Measurements from ENCODE around the gene GFRA1.

Gene GFRA1

GRCh38 chr10:116270771-116271592, 2.0 kb downstream of the GFRA1 start:
- no peak for DNase-seq

DNA sequence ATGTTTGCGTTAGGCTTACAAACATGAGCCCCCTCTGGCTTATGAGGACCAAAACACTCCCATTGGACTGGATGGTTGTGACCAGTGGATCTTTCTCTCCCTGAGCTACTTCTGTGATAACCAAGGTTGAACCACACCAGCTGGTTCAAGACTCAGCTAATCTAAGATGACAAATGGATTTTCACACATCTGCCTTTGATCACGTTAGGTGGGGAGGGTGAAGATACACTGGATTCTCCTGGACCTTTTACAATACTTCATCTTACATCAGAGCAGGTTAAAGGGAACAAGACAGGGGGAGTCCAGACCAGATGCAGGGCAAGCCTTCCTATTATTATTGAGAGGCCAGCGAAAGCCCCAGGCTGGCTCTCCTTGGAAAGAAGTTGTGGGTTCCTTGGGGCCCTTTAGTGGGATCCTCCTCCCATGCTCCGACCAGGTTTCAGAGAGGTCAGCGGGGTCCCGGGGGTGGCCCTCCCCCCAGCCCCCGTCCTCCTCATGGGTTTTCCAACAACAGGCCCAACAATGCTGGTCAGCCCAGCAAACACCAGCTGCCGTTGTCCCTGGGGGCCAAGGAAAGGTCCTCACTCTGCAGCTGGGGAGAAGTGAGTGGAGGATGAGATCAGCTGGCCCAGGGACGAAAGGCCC, 2.8 kb downstream of the GFRA1 start:
- no peak for DNase-seq

- DNase-seq, result no peak
These were observed 3.4 kb downstream of the GFRA1 start for GRCh38 chr10:116269619-116270018.

GRCh38 chr10:116268976-116269375, 4.0 kb downstream of the GFRA1 start:
- no peak for DNase-seq

- no peak for DNase-seq
These were observed 7.3 kb downstream of the GFRA1 start for GRCh38 chr10:116265686-116266085.

DNA sequence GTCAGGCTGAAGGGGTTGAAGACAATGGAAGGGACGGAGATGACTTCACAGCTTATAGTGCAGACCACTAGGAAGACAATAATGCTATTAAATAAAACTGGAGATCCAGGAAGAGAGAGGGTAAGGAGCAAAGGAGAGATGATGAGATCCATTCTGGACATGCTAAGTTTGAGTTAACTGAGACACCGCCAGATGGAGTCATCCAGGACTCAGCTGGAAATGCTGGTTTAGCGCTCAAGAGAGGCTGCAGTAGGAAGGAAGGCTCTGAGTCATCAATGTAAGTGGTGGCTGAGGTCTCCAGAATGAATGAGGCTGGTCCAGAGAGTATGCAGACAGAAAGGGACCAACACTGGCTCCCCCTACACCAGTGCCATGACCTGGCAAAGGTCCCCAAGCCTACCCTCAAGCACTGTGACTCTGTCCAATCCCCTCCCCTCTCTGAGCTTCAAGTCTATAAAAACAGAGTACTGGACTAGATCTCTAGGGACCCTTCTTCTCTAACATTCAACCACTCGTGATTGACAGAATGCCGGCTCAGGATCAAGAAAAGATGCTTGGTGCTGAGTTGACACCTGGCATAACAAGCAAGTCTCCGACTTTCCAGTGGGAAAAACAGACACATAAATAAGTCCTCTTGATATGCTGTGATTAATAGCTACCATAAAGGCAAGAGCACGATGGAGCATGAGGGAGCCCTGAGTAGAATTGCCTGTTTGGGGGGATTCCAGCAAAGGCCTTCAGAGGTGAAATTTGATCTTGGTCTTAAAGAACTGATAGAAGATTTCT, 8.9 kb downstream of the GFRA1 start:
- DNase-seq, result no peak

DNA sequence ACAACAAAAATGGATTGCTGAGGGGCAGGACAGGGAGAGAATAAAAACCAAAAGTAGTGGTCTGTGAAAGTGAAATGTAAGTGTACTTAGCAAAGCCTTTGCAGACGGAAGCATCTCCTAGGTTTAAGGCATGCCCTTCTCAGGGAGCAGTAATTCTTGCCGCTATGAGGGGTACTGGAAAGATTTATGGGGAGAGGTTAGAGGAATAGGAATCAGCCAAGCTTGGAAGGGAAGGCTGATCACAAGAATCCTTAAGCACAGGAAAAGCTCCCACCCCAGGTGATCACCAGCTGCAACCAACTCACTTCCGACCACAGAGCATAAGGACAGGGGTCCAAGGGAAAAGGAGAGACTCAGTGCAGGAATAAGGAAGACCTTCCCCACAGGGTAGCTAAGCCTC, 10.3 kb downstream of the GFRA1 start:
- no peak for DNase-seq

GRCh38 chr10:116260599-116260998, 12.4 kb downstream of the GFRA1 start:
- DNase-seq, result no peak

- DNase-seq, result no peak
These were observed 13.4 kb downstream of the GFRA1 start for GRCh38 chr10:116259638-116260037.

GRCh38 chr10:116257785-116258184, 15.2 kb downstream of the GFRA1 start:
- no peak for DNase-seq

DNA sequence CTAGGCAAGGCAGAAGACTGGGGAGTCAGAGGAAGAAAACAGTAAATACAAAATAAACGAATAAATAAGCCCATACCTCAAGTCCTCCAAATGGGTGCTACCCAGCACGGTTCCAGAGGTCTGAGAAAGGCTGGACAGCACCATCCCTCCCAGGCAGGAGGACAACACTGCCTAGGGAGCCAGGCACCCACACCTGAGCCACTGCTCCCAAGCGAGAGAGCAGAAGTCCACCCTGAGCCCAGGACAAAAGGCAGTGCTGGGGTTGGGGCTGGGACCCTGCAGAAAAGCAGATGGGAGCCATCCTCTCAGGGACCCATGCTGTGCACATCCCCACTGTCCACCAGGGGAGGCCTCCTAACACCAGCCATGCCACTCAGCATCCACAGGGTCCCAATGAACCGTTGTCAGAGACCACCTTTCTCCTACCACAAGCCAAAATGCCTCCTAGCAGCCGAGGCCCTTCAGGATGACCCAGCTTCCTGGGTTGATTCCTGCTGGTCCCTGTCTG, 16.2 kb downstream of the GFRA1 start:
- DNase-seq, result no peak

GRCh38 chr10:116255886-116256751, 16.9 kb downstream of the GFRA1 start:
- no peak for DNase-seq

- DNase-seq, result no peak
These were observed 18.4 kb downstream of the GFRA1 start for GRCh38 chr10:116254422-116255155.

- no peak for DNase-seq
These were observed 19.3 kb downstream of the GFRA1 start for GRCh38 chr10:116253716-116254115.

DNA sequence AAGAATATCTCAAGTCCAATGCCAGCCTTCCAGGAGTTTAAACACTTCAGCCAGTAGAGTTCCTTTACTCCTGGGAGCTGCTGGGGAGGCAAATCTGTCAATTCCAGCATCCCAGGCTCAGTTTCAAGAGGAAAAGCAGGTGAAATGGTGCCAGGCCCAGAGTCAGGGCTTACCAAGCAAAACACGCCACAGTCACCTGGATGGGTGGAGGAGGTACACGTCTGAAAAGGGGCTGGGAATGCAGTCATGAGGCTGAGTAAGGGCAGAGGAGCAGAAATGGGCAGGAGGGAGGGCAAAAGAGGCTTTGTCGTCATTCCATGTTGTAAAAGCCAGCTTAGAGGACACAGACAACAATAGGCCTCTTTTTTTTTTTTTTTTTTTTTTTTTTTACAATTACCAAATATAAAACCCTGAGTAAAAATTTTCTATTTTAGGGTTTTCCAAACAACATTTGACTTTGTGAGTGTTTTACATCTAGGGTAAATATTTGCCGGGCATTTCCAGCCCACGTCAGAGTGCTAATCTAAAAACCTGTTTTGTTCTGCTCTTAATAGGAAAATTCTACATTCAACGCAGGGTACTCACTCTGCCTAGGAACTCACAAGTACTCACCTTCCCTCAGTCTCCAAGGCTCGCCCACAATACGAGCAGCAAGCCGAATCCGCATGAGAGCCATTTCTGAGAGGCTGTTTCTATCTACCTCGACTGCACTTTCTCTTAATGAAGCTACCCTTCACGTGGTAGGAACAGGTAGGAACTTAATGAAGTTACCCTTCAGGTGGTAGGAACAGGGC, 21.2 kb downstream of the GFRA1 start:
- no peak for DNase-seq

- DNase-seq, result no peak
These were observed 25.3 kb downstream of the GFRA1 start for GRCh38 chr10:116247691-116248090.

- no peak for DNase-seq
These were observed 26.7 kb downstream of the GFRA1 start for GRCh38 chr10:116246263-116246662.

GRCh38 chr10:116245156-116245555, 27.9 kb downstream of the GFRA1 start:
- DNase-seq, result no peak

DNA sequence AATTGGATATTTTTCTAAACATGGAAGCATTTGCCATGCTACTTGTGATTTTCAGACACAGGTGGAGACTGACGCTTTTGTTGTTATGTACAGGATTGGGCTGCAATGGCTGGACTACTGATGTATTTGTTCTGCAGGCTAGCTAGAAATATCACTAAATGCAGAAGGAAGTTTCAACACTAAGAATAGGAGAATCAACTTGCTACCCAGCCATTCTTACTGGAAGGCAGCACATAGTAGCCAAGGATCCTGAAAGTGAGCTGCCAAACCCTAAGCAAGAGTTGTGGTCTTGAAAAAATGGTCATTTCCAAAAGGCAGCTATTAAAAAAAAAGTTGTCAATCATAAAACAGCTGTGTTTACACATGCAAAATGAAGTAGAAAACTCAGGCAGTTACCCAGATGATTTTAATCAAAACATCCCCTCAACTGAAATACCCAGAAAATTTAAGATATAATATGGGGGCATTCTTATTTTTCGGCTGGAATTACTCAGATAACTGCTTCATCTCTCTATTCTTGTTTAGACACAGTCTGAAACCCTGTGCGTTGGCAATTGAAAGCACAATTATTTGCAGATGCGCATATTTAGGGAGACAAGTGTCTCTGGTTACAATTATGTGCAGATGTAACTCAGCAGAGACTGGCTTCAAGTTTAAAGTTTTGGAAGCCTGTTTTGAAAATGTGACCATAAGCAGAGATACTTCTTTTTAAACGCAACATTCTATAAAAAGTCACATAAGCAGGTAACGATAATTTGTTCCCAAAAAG, 31.2 kb downstream of the GFRA1 start:
- no peak for DNase-seq

DNA sequence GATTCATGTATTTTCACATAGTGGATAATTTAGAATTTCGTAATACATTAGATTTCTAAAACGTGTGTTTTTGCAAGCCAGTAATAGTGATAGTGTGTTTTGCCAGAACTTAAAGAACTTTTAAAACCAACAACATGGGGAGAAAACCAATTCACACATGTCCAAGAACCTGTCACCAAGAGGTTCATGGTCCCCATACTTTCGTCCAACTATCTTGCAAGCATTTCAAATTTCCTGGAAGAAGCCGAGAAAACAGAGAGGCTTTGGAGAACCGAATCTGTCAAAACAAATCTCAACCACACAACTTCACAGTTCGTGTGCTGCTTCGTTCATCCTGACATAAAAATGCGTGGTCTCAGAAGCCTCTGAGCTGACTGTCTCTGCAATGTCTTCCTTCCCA, 31.9 kb downstream of the GFRA1 start:
- no peak for DNase-seq

Measured in activated T-cell treated with anti-CD3 and anti-CD28 coated beads, Interleukin-2, amount 50 U/mL, for 1 hour (primary cell).